Stimulated activated naive B cell treated with anti-CD40 and anti-IgM and Interleukin-4, amounts not matched to agents 10 μg/mL and 1 μg/mL and 100 μg/mL, for 72 hours (primary cell): ENCODE results near the gene SRPX.
A peak's percentile ranks its signal among the peaks of the same experiment; 100 is the strongest.

Experiments used
- ATAC-seq, 2 donors: fragments of 150-1000 bp; cut with Tn5 transposase; replicated peaks; 2 replicates each; pipeline ENCODE4 v1.10.0; 2021; ENCODE audit warnings: moderate library complexity in 1 of 2
- DNase-seq: peaks from one replicate; pipeline ENCODE4 v3.0.0; 2021
- H3K27ac Mint-ChIP-seq: one replicate; pipeline ENCODE4 v1.8.0; 2022; ENCODE audit warnings: mild to moderate bottlenecking, mixed read lengths
- H3K27me3 Mint-ChIP-seq, 2 donors: one replicate each; pipeline ENCODE4 v1.8.0; 2022; ENCODE audit warnings: mixed read lengths in 2 of 2
- H3K36me3 Mint-ChIP-seq, 2 donors: one replicate each; pipeline ENCODE4 v1.8.0; 2022; ENCODE audit warnings: mixed read lengths in 2 of 2, mild to moderate bottlenecking in 1 of 2
- H3K4me1 Mint-ChIP-seq, 2 donors: one replicate each; pipeline ENCODE4 v1.8.0; 2022; ENCODE audit warnings: mixed read lengths in 2 of 2, mild to moderate bottlenecking in 1 of 2
- H3K4me3 Mint-ChIP-seq, 2 donors: one replicate each; pipeline ENCODE4 v1.8.0; 2022; ENCODE audit warnings: mild to moderate bottlenecking in 2 of 2, mixed read lengths in 2 of 2, moderate library complexity in 1 of 2
- H3K9me3 Mint-ChIP-seq, 2 donors: one replicate each; pipeline ENCODE4 v1.8.0; 2022; ENCODE audit warnings: mixed read lengths in 2 of 2, mild to moderate bottlenecking in 1 of 2

Gene SRPX

DNA sequence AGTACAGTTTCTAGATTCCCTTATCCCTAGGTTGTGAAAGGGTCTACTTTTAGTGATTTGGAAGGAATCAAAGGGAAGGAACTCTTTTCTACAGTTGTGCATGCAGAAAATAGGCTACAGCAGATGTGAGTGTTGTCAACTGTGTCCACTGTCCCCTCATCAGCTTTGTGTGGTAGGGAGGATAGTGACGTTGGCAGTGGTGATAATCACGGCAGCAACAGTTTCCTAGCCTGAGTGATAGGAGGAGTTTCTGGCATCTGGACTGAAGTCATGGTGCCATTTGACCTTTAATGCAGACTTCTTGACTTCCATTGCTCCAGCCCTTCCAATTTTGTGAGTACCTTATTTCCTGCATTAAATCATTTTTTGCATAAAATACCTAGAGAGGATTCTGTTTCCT is 39.3 kb downstream of the SRPX start:
- no peak for ATAC-seq
- no peak overlapping the region for H3K27ac Mint-ChIP-seq

DNA sequence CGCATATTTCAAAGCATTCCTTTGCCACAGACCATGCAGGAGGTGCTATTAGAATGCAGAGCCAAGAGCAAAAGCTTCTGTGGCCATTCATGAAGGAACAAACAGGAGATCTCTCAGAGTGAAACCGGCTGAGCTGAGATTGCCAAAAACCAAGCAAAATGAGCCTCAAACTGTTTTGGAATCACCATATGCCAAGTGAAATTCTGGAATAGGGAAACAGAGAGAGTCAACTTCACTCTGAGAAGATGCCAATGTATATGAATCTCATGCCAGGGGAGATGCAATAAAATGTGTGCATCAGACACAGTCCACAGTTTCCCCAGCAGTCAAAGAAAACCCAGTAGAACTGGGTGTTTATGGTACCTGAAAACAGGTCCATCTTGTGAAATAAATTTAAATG is 42.3 kb downstream of the SRPX start:
- H3K27ac Mint-ChIP-seq = no peak overlapping the region
- H3K27me3 Mint-ChIP-seq = peaks cover 7 to 16% of the 10 kb centered on the region in 2 donors
- DNase-seq = no peak
- H3K36me3 Mint-ChIP-seq = no peaks in the 10 kb centered on the region
- ATAC-seq = no peak
- no peaks in the 10 kb centered on the region for H3K9me3 Mint-ChIP-seq
- H3K4me3 Mint-ChIP-seq = no peak overlapping the region
- H3K4me1 Mint-ChIP-seq = no peaks in the 10 kb centered on the region

More for the DNA sequence above, 39.3 kb downstream of the SRPX start:
- Mint-ChIP-seq H3K4me3 (no peak overlapping the region), H3K9me3 (no peaks in the 10 kb centered on the region), H3K4me1 (no peaks in the 10 kb centered on the region), H3K36me3 (no peaks in the 10 kb centered on the region), H3K27me3 (peaks cover 0 to 10% of the 10 kb centered on the region in 2 donors)
- no peak for DNase-seq

DNA sequence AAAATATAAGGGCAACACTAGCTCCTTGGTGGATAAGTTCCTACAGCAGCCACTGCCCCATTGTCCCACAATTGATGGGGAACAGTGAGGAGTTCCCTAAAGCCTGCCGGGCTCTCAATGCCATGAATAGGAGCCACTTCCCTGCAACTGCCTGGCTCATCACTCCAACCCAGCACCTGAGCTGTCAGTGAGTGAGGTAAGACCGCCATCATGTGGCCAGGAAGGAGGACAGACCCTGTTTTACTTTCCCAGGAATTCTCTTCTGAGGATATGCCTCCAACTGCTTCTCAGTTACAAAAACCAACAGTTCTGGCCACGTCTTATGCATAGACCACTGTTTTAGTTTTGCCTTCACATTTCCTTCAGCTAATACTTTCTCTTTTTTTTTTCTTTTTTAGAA is 45.5 kb downstream of the SRPX start:
- no peak for DNase-seq
- Mint-ChIP-seq H3K9me3 (no peaks in the 10 kb centered on the region), H3K4me3 (no peak overlapping the region), H3K27me3 (peaks cover 7 to 16% of the 10 kb centered on the region in 2 donors), H3K27ac (no peak overlapping the region), H3K36me3 (no peaks in the 10 kb centered on the region), H3K4me1 (no peaks in the 10 kb centered on the region)
- peak in 1 of 2 donors; percentile 41 for ATAC-seq

DNA sequence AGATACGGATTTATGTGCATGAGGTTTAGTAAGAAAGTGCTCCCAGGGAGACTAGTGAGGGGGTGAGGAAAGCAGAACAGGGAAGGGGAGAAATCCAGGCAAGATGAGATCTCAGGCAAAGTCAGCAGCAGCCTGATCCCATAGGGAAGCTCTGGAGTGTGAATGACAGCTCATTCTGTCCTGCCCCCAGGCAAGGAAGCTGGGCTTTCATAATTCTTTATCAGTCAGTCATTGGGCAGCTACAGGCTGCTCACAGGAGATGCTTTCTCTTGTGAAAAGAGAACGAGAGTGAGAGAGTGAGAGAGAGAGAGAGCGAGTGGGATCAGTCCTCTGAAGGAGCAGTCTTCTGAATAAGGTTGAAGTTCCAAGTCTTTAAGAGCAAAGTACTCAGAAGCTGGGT is 48.1 kb downstream of the SRPX start:
- Mint-ChIP-seq H3K27me3 (peaks cover 7 to 25% of the 10 kb centered on the region in 2 donors), H3K27ac (no peak overlapping the region), H3K4me3 (no peak overlapping the region), H3K36me3 (no peaks in the 10 kb centered on the region), H3K9me3 (no peaks in the 10 kb centered on the region), H3K4me1 (no peaks in the 10 kb centered on the region)
- no peak for DNase-seq
- ATAC-seq = no peak

DNA sequence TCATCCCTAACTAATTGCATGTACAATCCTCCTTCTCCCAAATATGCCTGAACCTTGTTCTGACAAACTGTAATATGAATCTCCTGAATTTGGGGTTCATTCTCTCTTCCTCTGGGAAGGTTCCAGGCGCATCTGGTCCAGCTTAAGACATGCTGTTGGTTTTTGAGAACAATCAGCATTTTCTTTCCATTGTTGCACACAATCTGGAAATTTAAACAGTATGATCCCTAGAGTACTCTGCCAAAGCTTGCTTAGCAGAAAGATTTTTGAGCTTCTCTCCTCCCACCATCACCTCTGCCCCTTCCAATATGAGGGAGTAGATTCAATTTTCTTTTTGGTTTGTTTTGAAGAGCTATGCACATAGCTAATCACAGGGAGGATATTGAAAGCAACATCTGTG is 50.1 kb downstream of the SRPX start:
- peaks cover 7 to 25% of the 10 kb centered on the region in 2 donors for H3K27me3 Mint-ChIP-seq
- H3K4me1 Mint-ChIP-seq = no peaks in the 10 kb centered on the region
- H3K27ac Mint-ChIP-seq = no peak overlapping the region
- no peaks in the 10 kb centered on the region for H3K36me3 Mint-ChIP-seq
- H3K9me3 Mint-ChIP-seq = no peaks in the 10 kb centered on the region
- no peak for DNase-seq
- H3K4me3 Mint-ChIP-seq = no peak overlapping the region
- no peak for ATAC-seq

DNA sequence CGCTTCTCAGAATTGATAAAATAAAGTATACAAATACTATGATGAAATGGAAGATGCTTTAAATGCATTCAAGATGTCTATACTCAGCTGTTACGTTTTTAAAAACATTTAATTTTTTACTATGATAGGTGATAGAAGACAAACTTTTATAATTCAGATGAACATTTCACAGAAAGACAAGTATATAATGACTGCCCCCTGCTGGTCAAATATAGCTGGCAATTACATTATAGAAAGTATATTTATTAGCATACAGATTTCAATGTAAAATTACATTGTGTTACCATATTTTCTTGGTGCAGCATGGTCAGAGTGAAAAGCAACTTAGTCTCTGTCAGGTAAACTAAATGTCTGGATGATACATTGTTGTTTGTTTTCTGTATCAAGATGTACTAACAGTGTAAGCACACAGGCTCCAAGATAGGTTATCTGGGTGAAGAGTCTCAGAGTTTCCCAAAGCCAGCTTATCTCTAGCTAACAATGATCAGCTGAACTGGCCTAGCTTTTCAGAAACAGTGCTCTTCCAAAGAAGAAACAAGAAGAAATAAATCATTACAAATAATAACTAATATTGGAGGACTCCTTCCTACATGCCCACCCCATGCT is 54.1 kb downstream of the SRPX start:
- H3K4me3 Mint-ChIP-seq = no peak overlapping the region
- no peak for ATAC-seq
- H3K4me1 Mint-ChIP-seq = no peaks in the 10 kb centered on the region
- no peak for DNase-seq
- no peak overlapping the region for H3K27ac Mint-ChIP-seq
- H3K9me3 Mint-ChIP-seq = no peaks in the 10 kb centered on the region
- H3K27me3 Mint-ChIP-seq = peaks cover 0 to 21% of the 10 kb centered on the region in 2 donors
- H3K36me3 Mint-ChIP-seq = no peaks in the 10 kb centered on the region

DNA sequence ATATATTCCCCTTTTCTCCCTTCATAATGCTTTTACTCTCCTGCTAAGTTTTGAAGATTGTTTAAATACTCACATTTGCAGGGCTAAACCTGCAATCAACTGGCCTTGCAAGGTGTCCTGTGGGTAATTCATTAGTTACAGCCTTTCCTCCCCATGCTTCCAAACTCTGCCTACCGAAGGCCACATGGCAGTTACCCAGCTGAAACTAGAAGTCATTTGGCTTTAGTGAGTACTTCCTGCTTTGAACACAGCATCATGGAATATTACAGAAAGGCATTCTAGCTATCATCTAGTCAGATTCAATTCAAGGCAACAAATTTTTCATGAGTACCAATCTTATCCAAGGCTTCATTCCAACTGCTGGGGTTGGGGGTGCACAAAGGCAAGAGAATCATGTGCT is 55.6 kb downstream of the SRPX start:
- DNase-seq = no peak
- Mint-ChIP-seq H3K36me3 (no peaks in the 10 kb centered on the region), H3K4me1 (no peaks in the 10 kb centered on the region), H3K9me3 (no peaks in the 10 kb centered on the region), H3K27me3 (peaks cover 0 to 21% of the 10 kb centered on the region in 2 donors), H3K4me3 (no peak overlapping the region), H3K27ac (no peak overlapping the region)
- ATAC-seq = no peak

DNA sequence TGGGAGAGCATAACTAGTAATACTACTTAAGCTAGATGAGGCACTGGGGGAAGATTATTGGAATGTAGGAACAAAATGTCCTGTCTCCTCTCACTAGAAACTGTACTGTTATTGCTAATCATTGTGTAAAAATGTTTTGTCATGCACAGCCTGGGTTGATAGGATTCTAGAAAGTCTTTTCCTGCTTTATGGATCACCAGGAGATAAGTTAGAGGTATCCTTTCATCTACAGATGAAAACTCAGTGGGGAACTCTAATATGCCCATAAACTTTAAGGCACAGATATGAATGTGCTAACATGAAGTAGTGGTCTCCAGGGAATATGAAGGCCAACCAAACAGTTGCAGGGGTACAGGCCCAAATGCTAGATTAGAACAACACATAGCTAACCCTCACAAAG is 57.5 kb downstream of the SRPX start:
- Mint-ChIP-seq H3K36me3 (no peaks in the 10 kb centered on the region), H3K27me3 (peaks cover 0 to 14% of the 10 kb centered on the region in 2 donors), H3K27ac (no peak overlapping the region), H3K9me3 (no peaks in the 10 kb centered on the region), H3K4me3 (no peak overlapping the region), H3K4me1 (no peaks in the 10 kb centered on the region)
- no peak for ATAC-seq
- DNase-seq = no peak

DNA sequence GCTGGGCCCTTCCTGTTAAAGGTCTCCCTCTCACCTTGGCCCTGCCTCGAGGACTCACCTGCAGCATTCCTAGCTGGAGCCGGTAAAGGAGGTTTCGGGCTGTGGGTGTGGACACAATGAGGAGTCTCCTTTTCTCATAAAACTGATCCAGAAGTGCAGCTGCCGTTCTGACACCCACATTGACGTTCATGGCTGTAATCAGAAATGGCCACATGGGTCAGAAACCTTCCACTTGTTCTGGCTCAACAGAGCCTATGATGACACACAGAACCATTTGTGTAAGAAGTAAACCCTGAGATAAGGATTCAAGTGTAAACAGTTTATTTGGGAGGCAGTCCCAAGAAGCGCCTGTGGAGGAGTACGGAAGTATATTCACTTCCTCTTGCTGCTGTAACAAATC is 63.8 kb downstream of the SRPX start:
- no peak for ATAC-seq
- Mint-ChIP-seq H3K4me3 (no peak overlapping the region), H3K9me3 (no peaks in the 10 kb centered on the region)

DNA sequence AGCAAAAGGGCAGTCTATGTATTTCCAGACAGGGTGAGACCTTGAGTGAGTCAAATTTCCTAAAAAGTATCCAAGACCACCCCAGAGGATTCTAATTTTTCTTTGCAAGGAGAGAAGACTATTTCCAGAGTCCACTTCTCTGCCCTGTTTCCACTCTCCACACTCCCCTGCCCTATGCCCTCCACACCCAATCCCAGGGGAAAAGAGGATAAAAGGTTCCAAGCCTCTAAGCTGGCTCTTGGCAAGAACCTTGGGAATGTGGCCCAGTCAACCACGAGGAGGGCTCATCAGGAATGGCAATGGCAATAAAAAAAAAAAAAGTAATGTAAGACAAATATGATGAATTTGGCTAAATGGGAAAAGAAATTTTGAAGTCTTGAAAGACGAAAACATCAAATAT is 65.9 kb downstream of the SRPX start:
- Mint-ChIP-seq H3K27me3 (peaks cover 7 to 28% of the 10 kb centered on the region in 2 donors), H3K4me3 (no peak overlapping the region), H3K4me1 (no peaks in the 10 kb centered on the region), H3K27ac (no peak overlapping the region), H3K36me3 (no peaks in the 10 kb centered on the region), H3K9me3 (no peaks in the 10 kb centered on the region)
- no peak for ATAC-seq
- DNase-seq = no peak

More for the DNA sequence above, 63.8 kb downstream of the SRPX start:
- H3K27me3 Mint-ChIP-seq = peaks cover 0 to 24% of the 10 kb centered on the region in 2 donors
- no peaks in the 10 kb centered on the region for H3K4me1 Mint-ChIP-seq
- H3K36me3 Mint-ChIP-seq = no peaks in the 10 kb centered on the region
- no peak for DNase-seq
- H3K27ac Mint-ChIP-seq = no peak overlapping the region

DNA sequence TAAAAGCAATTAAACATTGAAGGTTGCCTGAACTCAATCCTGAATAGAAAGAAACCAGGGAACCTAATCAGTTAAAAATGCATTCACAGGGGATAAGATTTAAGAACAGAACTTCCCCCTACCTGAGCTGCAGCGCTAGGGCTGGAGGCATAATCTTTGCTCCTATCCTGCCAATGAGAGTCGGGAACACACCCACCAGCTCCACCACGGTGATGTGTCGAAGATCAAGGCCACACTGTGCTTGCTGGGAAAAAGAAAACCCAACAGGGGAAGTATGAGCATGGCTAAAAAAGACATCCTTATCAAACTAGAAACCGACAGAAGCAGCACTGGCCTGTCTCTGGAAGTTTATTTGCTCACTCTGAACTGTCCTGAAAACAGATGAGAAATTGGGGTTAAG is 66.3 kb downstream of the SRPX start:
- no peaks in the 10 kb centered on the region for H3K9me3 Mint-ChIP-seq
- ATAC-seq = no peak
- H3K36me3 Mint-ChIP-seq = no peaks in the 10 kb centered on the region
- no peaks in the 10 kb centered on the region for H3K4me1 Mint-ChIP-seq
- no peak overlapping the region for H3K27ac Mint-ChIP-seq
- DNase-seq = no peak
- peaks cover 7 to 29% of the 10 kb centered on the region in 2 donors for H3K27me3 Mint-ChIP-seq
- H3K4me3 Mint-ChIP-seq = no peak overlapping the region

DNA sequence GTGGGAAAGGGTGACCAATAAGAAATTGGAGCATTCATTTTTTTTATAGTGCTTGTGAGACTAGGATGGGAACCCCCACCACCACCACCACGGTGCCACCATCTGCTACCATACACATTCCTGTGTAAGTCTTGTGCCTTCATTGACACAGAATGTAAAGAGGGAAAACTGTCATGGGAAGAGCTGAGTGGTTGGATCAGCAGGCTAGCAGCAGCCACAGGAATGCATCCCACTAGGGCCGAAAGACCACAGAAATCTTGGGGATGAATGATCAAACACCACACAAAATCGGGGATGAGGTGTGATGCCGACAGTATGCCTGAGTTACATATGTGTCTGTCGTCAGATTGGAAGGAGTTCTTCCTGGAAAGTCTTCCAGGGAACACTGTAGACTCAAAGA is 69.2 kb downstream of the SRPX start:
- Mint-ChIP-seq H3K27me3 (peaks cover 7 to 29% of the 10 kb centered on the region in 2 donors), H3K4me1 (no peaks in the 10 kb centered on the region), H3K27ac (no peak overlapping the region), H3K9me3 (no peaks in the 10 kb centered on the region), H3K4me3 (no peak overlapping the region), H3K36me3 (no peaks in the 10 kb centered on the region)
- DNase-seq (no peak), ATAC-seq (no peak)

DNA sequence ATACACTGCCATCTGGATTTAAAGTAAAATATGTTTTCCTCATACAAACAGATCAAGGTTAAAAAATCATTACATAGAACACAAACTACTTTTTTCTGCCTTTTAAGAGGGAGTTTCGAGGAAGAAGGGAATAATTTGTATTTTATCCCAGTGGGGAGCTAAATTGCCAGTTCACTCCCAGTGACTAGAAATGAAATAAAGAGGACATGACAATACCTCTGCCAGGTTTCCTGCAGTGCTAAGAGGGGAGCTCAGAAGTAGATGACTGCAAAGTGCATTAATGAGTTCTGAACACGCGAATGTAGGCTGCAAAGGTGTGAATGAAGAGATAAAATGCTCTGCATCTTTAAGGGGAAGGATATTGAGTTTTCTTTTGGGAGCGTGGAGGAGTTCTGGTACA is 69.7 kb downstream of the SRPX start:
- DNase-seq (no peak), ATAC-seq (no peak)
- Mint-ChIP-seq H3K4me3 (no peak overlapping the region), H3K9me3 (no peaks in the 10 kb centered on the region), H3K27me3 (peaks cover 7 to 29% of the 10 kb centered on the region in 2 donors), H3K36me3 (no peaks in the 10 kb centered on the region), H3K27ac (no peak overlapping the region), H3K4me1 (no peaks in the 10 kb centered on the region)

DNA sequence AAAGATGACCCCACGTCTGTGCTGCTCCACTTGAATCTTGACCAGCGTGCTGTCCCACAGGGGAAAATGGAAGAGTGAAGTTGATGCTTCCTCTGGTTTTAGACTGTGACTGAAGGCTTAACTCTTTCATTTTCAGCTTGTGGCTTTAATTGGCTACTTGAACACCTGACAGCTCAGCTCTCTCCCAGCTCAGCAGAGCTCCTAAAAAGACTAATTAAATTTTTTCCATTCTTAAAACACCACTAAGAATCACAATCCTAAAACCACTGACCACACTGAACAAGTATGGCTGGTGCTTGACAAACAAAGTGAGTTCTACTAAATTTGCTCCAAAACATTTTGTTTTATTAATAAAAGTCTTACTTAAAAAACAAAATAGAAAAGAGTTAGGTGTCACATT is 71.7 kb downstream of the SRPX start:
- ATAC-seq (no peak), DNase-seq (no peak)
- H3K4me1 Mint-ChIP-seq = no peaks in the 10 kb centered on the region
- H3K27me3 Mint-ChIP-seq = peaks cover 17 to 30% of the 10 kb centered on the region in 2 donors
- no peaks in the 10 kb centered on the region for H3K36me3 Mint-ChIP-seq
- no peaks in the 10 kb centered on the region for H3K9me3 Mint-ChIP-seq
- H3K4me3 Mint-ChIP-seq = no peak overlapping the region
- no peak overlapping the region for H3K27ac Mint-ChIP-seq

DNA sequence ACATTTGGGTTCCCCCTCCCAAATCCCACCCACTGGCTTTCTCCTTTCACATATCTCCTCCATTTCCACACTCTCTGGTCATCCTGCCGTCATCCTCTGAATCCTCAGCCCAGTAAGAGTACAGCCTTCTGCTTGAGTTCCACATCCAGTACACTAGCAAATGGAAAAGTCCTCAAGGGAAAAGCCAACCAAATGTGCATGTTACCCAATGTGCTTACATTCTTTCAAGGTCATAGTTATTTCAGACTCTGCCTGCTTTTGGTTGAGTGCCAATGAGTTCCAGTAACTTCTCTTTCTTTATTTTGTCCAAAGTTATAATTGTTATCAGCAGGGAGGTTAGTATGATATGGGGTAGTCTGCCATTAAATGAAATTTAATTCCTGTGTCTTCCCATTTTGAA is 78.1 kb downstream of the SRPX start:
- Mint-ChIP-seq H3K4me3 (no peak overlapping the region), H3K9me3 (no peaks in the 10 kb centered on the region), H3K27me3 (peaks cover 10 to 13% of the 10 kb centered on the region in 2 donors), H3K4me1 (no peaks in the 10 kb centered on the region), H3K27ac (no peak overlapping the region), H3K36me3 (no peaks in the 10 kb centered on the region)
- DNase-seq (no peak), ATAC-seq (no peak)

DNA sequence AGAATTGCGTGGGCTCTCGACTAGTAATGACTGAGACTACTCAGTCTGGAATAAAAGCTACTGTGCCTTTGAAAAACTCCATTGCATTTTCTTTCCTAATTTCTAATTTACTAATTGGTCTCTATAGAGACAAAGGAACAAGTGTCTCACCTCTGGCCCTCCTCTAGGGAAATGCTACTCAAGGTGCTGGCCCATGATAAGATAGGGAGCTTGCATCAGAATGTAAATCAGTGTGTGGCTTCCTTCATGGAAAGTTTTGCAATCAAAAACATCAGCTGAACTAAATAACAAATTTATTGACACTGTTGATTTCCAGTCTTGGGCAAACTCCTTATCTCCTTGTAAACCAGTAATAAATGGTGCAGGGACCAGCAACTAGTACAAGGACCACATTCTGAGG is 81.8 kb downstream of the SRPX start:
- H3K27me3 Mint-ChIP-seq = peaks cover 5 to 6% of the 10 kb centered on the region in 2 donors
- H3K4me1 Mint-ChIP-seq = no peaks in the 10 kb centered on the region
- no peak overlapping the region for H3K4me3 Mint-ChIP-seq
- ATAC-seq = no peak
- no peaks in the 10 kb centered on the region for H3K36me3 Mint-ChIP-seq
- no peak overlapping the region for H3K27ac Mint-ChIP-seq
- no peaks in the 10 kb centered on the region for H3K9me3 Mint-ChIP-seq
- no peak for DNase-seq
